K562 (cell line): Measurements from ENCODE around the gene MME. TPM values are rescaled to one million over a fixed set of nuclear protein-coding genes. Genes with fewer than 3 reads are reported as not detected.

Experiments
- C11orf30 ChIP-seq: fragments of 450-650 bp; IDR thresholded peaks from 2 replicates; pipeline ENCODE4 v1.6.1; 2016; ENCODE audit warnings: low read depth, mild to moderate bottlenecking
- EZH2 ChIP-seq: IDR thresholded peaks from 2 replicates; pipeline ENCODE4 v1.6.1; 2012; ENCODE audit warnings: low read depth, mild to moderate bottlenecking, inconsistent platforms, low read length, borderline replicate concordance
- FOXA1 ChIP-seq: fragments of 450-650 bp; IDR thresholded peaks from 2 replicates; pipeline ENCODE4 v1.6.1; 2016; ENCODE audit warnings: mild to moderate bottlenecking, borderline replicate concordance
- FOXA3 ChIP-seq, 2 experiments: fragments of 450-650 bp in 1 of 2; sonication (generic) in 1 of 2; formaldehyde crosslinking; IDR thresholded peaks in 1 of 2; conservative IDR thresholded peaks in 1 of 2; 2 replicates each; pipeline versions ENCODE4 v1.4.0 to v1.8.0; 2020 to 2022; ENCODE audit warnings: mild to moderate bottlenecking in 2 of 2, missing genetic modification reagents in 1 of 2
- HNRNPH1 ChIP-seq: fragments of 200-400 bp; formaldehyde crosslinking; optimal IDR thresholded peaks from 2 replicates; pipeline ENCODE3; 2017; ENCODE audit warnings: low read depth, mild to moderate bottlenecking, low read length, moderate library complexity
- ILF3 ChIP-seq: fragments of 450-650 bp; IDR thresholded peaks from 2 replicates; pipeline ENCODE4 v1.6.1; 2018; ENCODE audit warnings: antibody characterized with exemption, mild to moderate bottlenecking, moderate library complexity, borderline replicate concordance
- ILK ChIP-seq: fragments of 450-650 bp; IDR thresholded peaks from 2 replicates; pipeline ENCODE4 v1.6.1; 2016; ENCODE audit warnings: missing genetic modification characterization, low read depth, mild to moderate bottlenecking, missing compliant biosample characterization, moderate library complexity, borderline replicate concordance
- JUN ChIP-seq, 2 experiments: sonication (generic) in 1 of 2; formaldehyde crosslinking in 1 of 2; IDR thresholded peaks; 2 replicates each; pipeline versions ENCODE4 v1.6.1 to v1.8.0; 2012 to 2022; ENCODE audit warnings: borderline replicate concordance in 2 of 2, mild to moderate bottlenecking in 2 of 2, improper control_type of control experiment in 1 of 2, low read depth in 1 of 2, low read length in 1 of 2, missing genetic modification reagents in 1 of 2
- KLF16 ChIP-seq: IDR thresholded peaks from 2 replicates; pipeline ENCODE4 v1.6.1; 2016; ENCODE audit warnings: antibody characterized with exemption
- MECOM ChIP-seq: fragments of 250-450 bp; sonication (Bioruptor Pico); IDR thresholded peaks from 2 replicates; pipeline ENCODE4 v1.8.0; 2022; ENCODE audit warnings: inconsistent platforms
- NCOA6 ChIP-seq: fragments of 450-650 bp; IDR thresholded peaks from 2 replicates; pipeline ENCODE4 v1.6.1; 2017; ENCODE audit warnings: mild to moderate bottlenecking
- NR3C1 ChIP-seq: sonication (generic); formaldehyde crosslinking; IDR thresholded peaks from 2 replicates; pipeline ENCODE4 v1.8.1; 2022; ENCODE audit warnings: missing genetic modification reagents
- PCBP1 ChIP-seq: fragments of 200-400 bp; formaldehyde crosslinking; IDR thresholded peaks from 2 replicates; pipeline ENCODE4 v1.6.1; 2018; ENCODE audit warnings: mild to moderate bottlenecking, low read depth, low read length; ENCODE audit not compliant: poor library complexity, severe bottlenecking
- POLR3G ChIP-seq: IDR thresholded peaks from 2 replicates; pipeline ENCODE4 v1.6.1; 2011; ENCODE audit not compliant: insufficient read length, insufficient replicate concordance; ENCODE audit errors: extremely low read depth
- RBM39 ChIP-seq: fragments of 200-400 bp; formaldehyde crosslinking; optimal IDR thresholded peaks from 2 replicates; pipeline ENCODE3; 2018; ENCODE audit warnings: low read depth, low read length
- SAFB ChIP-seq: fragments of 200-400 bp; formaldehyde crosslinking; IDR thresholded peaks from 2 replicates; pipeline ENCODE4 v1.6.1; 2017; ENCODE audit warnings: low read depth, low read length, borderline replicate concordance
- TEAD4 ChIP-seq, 2 experiments: sonication (generic) in 1 of 2; formaldehyde crosslinking in 1 of 2; IDR thresholded peaks; 2 replicates each; pipeline versions ENCODE4 v1.6.1 to v1.8.0; 2012 to 2022; ENCODE audit warnings: borderline replicate concordance in 1 of 2, inconsistent platforms in 1 of 2, low read length in 1 of 2, mild to moderate bottlenecking in 1 of 2, missing genetic modification reagents in 1 of 2
- YBX1 ChIP-seq: fragments of 450-650 bp; IDR thresholded peaks from 2 replicates; pipeline ENCODE4 v1.7.1; 2016; ENCODE audit warnings: mild to moderate bottlenecking
- ZC3H8 ChIP-seq: fragments of 450-650 bp; IDR thresholded peaks from 2 replicates; pipeline ENCODE4 v1.6.1; 2017
- ZNF146 ChIP-seq: IDR thresholded peaks from one replicate; pipeline ENCODE4 v1.6.1; 2018; ENCODE audit warnings: missing compliant biosample characterization; ENCODE audit not compliant: unreplicated experiment
- ZNF431 ChIP-seq: sonication (generic); formaldehyde crosslinking; IDR thresholded peaks from 2 replicates; pipeline ENCODE4 v1.8.0; 2022; ENCODE audit warnings: mild to moderate bottlenecking, missing genetic modification reagents
- polyA plus RNA-seq, 8 experiments: library from polyadenylated mRNA; depleted of rRNA in 4 of 8; stranded (reverse) in 5 of 8; unstranded in 3 of 8; fragments of >200 nt; fragmentation: Nextera tagmentation in 2 of 8; fragmentation: Illumina TruSeq in 1 of 8; extraction: Ambion mirVana in 2 of 8; extraction: Trizol in 1 of 8; gene quantifications; 2 replicates each; pipeline versions ENCODE4 v1.2.1 to v1.2.3, GENCODE V29; 2011 to 2014; ENCODE audit warnings: inconsistent platforms in 1 of 8, missing spikeins in 1 of 8
- total RNA-seq, 7 experiments: library from RNA; depleted of rRNA in 6 of 7; stranded (reverse); fragments of >200 nt in 6 of 7; fragmentation: Illumina TruSeq in 2 of 7; extraction: Trizol in 2 of 7; gene quantifications; 2 replicates each; pipeline versions ENCODE4 v1.2.1 to v1.2.3, GENCODE V29; 2011 to 2021; ENCODE audit warnings: low replicate concordance in 1 of 7
- TF ChIP-seq, protein P1 (sequence below): fragments of 250-450 bp; sonication (Bioruptor Pico); IDR thresholded peaks from 2 replicates; pipeline ENCODE4 v1.9.0; 2021; ENCODE audit warnings: mild to moderate bottlenecking, inconsistent platforms
- TF ChIP-seq, protein P2 (sequence below): sonication (generic); formaldehyde crosslinking; IDR thresholded peaks from 2 replicates; pipeline ENCODE4 v1.8.1; 2023; ENCODE audit warnings: mild to moderate bottlenecking, missing genetic modification reagents
- TF ChIP-seq, protein P3 (sequence below): fragments of 450-650 bp; formaldehyde crosslinking; IDR thresholded peaks from 2 replicates; pipeline ENCODE4 v1.4.0; 2020; ENCODE audit warnings: mild to moderate bottlenecking, moderate library complexity

Gene MME
- total and polyA plus RNA-seq, 9 of the 15 experiments (the other 6 are each of a cell fraction or from before 2014, with no cell fraction given), result 0.80 to 8.6 (median 2.5) TPM

DNA sequence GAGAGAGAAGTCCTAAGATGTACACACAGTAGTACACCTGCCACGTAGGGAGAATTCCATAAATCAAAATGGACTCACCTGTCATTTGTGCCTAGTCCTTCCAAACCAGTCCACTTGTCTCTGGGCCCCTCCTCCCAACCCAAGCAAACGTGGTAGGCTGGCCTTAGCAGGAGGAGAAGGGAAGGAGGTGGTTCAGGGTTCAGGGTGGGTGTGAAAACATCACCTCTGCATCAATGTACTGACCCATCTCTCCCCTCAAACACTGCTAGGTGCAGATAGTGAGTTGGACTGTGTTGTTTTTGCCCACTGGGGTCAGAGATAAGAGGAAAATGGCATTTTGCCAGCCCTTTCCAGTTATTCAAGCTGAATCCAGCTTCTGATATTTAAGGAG is 99.3 kb downstream of the MME start (continued):
- TF ChIP-seq MECOM (CRISPR knock-in tag), result no peak
- no peak for TF ChIP-seq ZNF146
- TF ChIP-seq, protein P1, sequence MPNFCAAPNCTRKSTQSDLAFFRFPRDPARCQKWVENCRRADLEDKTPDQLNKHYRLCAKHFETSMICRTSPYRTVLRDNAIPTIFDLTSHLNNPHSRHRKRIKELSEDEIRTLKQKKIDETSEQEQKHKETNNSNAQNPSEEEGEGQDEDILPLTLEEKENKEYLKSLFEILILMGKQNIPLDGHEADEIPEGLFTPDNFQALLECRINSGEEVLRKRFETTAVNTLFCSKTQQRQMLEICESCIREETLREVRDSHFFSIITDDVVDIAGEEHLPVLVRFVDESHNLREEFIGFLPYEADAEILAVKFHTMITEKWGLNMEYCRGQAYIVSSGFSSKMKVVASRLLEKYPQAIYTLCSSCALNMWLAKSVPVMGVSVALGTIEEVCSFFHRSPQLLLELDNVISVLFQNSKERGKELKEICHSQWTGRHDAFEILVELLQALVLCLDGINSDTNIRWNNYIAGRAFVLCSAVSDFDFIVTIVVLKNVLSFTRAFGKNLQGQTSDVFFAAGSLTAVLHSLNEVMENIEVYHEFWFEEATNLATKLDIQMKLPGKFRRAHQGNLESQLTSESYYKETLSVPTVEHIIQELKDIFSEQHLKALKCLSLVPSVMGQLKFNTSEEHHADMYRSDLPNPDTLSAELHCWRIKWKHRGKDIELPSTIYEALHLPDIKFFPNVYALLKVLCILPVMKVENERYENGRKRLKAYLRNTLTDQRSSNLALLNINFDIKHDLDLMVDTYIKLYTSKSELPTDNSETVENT (CRISPR knock-in tag), result no peak
- peak; percentile 93 for TF ChIP-seq TEAD4 (IDR thresholded peaks at IDR 0.05; ENCODE audit: low read length)
- no peak for TF ChIP-seq TEAD4 (CRISPR knock-in tag; IDR thresholded peaks at IDR 0.05; ENCODE audit: borderline replicate concordance)
- TF ChIP-seq, protein P2, sequence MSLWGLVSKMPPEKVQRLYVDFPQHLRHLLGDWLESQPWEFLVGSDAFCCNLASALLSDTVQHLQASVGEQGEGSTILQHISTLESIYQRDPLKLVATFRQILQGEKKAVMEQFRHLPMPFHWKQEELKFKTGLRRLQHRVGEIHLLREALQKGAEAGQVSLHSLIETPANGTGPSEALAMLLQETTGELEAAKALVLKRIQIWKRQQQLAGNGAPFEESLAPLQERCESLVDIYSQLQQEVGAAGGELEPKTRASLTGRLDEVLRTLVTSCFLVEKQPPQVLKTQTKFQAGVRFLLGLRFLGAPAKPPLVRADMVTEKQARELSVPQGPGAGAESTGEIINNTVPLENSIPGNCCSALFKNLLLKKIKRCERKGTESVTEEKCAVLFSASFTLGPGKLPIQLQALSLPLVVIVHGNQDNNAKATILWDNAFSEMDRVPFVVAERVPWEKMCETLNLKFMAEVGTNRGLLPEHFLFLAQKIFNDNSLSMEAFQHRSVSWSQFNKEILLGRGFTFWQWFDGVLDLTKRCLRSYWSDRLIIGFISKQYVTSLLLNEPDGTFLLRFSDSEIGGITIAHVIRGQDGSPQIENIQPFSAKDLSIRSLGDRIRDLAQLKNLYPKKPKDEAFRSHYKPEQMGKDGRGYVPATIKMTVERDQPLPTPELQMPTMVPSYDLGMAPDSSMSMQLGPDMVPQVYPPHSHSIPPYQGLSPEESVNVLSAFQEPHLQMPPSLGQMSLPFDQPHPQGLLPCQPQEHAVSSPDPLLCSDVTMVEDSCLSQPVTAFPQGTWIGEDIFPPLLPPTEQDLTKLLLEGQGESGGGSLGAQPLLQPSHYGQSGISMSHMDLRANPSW, result no peak
- 0 out of 2 replicates have a peak, but pooled peaks have one; percentile 15 for TF ChIP-seq JUN (IDR thresholded peaks at IDR 0.05; ENCODE audit: borderline replicate concordance, low read depth, low read length)
- no peak for TF ChIP-seq JUN (CRISPR knock-in tag; IDR thresholded peaks at IDR 0.05; ENCODE audit: borderline replicate concordance)
- TF ChIP-seq POLR3G, result no peak
- TF ChIP-seq, protein P3, sequence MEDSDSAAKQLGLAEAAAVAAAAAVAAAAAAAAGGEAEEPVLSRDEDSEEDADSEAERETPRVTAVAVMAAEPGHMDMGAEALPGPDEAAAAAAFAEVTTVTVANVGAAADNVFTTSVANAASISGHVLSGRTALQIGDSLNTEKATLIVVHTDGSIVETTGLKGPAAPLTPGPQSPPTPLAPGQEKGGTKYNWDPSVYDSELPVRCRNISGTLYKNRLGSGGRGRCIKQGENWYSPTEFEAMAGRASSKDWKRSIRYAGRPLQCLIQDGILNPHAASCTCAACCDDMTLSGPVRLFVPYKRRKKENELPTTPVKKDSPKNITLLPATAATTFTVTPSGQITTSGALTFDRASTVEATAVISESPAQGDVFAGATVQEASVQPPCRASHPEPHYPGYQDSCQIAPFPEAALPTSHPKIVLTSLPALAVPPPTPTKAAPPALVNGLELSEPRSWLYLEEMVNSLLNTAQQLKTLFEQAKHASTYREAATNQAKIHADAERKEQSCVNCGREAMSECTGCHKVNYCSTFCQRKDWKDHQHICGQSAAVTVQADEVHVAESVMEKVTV (CRISPR knock-in tag), result no peak
- TF ChIP-seq YBX1, result no peak
- TF ChIP-seq ZNF431 (CRISPR knock-in tag), result no peak
- no peak for TF ChIP-seq EZH2
- no peak for TF ChIP-seq C11orf30
- TF ChIP-seq KLF16, result peak; percentile 89
- no peak for TF ChIP-seq PCBP1
- no peak for TF ChIP-seq SAFB
- no peak for TF ChIP-seq FOXA1
- TF ChIP-seq ILK (tag), result no peak
- TF ChIP-seq HNRNPH1, result no peak
- no peak for TF ChIP-seq RBM39
- TF ChIP-seq ZC3H8, result no peak
- no peak for TF ChIP-seq NCOA6
- no peak for TF ChIP-seq FOXA3 (CRISPR knock-in tag; conservative IDR thresholded peaks at IDR 0.05 in 1 of 2, IDR thresholded peaks at IDR 0.05 in 1 of 2)
- no peak for TF ChIP-seq ILF3
- no peak for TF ChIP-seq NR3C1
